Diencephalon (tissue), 1 donor: ENCODE data around the gene CYTH4. TPM values are rescaled to one million over a fixed set of nuclear protein-coding genes. Genes with fewer than 3 reads are reported as not detected.

Experiments used
- total RNA-seq: library from RNA; depleted of rRNA; stranded (reverse); fragments of >200 nt; gene quantifications from one replicate; pipeline ENCODE4 v1.2.3, GENCODE V29; 2014

The CYTH4 gene, protein sequence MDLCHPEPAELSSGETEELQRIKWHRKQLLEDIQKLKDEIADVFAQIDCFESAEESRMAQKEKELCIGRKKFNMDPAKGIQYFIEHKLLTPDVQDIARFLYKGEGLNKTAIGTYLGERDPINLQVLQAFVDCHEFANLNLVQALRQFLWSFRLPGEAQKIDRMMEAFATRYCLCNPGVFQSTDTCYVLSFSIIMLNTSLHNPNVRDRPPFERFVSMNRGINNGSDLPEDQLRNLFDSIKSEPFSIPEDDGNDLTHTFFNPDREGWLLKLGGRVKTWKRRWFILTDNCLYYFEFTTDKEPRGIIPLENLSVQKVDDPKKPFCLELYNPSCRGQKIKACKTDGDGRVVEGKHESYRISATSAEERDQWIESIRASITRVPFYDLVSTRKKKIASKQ
- total RNA-seq: 3.2 TPM

DNA sequence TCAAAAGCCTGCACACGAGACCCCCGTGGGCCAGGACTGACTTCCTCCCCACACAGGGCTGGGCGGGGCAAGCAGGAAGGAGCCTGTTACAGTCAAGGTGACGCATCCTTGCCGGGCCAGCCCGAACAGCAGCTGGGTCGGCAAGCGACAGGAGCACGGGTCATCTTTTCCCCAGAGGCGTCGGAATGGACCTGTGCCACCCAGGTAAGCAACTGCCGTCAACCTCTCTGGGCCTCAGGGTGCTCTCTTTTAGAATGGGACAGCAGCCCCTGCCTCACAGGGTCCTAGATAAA lies at the start of gene CYTH4:
Gene CYTH4, plus strand, starts transcription at position 124 of the 293 bp plus-strand sequence. Its CDS starts 62 bp downstream, at position 186.

DNA sequence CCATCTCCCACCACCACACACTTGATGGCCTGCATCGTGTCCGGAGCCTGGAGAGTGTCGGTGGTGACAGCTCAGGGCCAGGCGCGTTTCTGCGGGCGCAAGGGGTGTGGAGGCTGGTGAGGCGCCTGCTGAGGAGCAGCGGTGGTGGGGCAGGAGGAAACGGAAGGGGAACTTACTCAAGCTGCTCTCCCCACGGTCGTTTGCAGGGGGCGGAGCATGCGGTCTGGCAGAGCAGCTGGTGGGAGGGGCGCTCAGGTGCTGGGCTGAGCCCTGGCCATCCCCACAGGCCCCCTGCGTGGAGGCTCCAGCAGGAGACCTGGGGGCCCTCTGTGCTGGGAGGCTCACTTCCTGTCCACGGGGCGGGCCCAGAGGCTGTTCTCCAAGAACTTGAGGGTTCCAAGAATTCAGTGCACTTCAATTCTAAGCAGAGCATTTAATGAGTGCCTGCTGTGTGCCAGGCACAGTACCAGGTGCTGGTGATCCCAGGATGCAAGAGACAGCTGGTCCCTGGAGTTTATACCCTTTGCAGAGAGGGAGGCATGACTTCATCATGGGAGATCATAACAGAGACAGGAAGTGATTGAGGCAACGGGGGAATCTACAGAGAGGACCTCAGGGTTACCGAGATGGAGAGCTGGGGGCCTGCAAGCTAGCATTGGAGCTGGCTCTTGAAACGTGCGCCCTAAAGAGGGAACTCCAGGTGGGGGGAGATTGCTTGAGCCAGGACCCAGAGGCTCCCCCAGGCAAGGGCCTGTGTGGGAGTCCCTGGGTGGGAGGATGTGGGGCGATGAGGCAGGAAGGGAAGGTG lies 38.0 kb upstream of the CYTH4 start, which contains the start of gene RAC2:
Gene RAC2, minus strand, starts transcription at position 156 of the 808 bp plus-strand sequence. Its CDS starts 121 bp downstream, at position 35.

Other genes starting within 250 kb of the CYTH4 start
- gene KCTD17, start 230.8 kb upstream of the CYTH4 start, total RNA-seq: 34.1 TPM
- 0.23 TPM for gene TMPRSS6, start 172.8 kb upstream of the CYTH4 start, total RNA-seq
- gene IL2RB, start 132.6 kb upstream of the CYTH4 start, total RNA-seq: not detected
- 4.4 TPM for gene C1QTNF6, start 94.3 kb upstream of the CYTH4 start, total RNA-seq
- gene SSTR3, start 70.0 kb upstream of the CYTH4 start, total RNA-seq: 1.2 TPM
- 1.2 TPM for gene RAC2, start 38.2 kb upstream of the CYTH4 start, total RNA-seq
- gene ELFN2, start 145.0 kb downstream of the CYTH4 start, total RNA-seq: 16.8 TPM
- gene MFNG, start 203.9 kb downstream of the CYTH4 start, total RNA-seq: 4.2 TPM
- 4.6 TPM for gene CARD10, start 236.9 kb downstream of the CYTH4 start, total RNA-seq